GM19035 (cell line): ENCODE measurements around the gene CHRNA3.

Experiments
- ATAC-seq: cut with Tn5 transposase; IDR thresholded peaks from one replicate; pipeline ENCODE4 v1.9.1; 2021; ENCODE audit not compliant: unreplicated experiment

CHRNA3 gene

GRCh38 chr15:78637776-78638435 lies 17.1 kb upstream of the CHRNA3 start:
- ATAC-seq, result no peak

GRCh38 chr15:78636378-78636859 lies 15.6 kb upstream of the CHRNA3 start:
- no peak for ATAC-seq

DNA sequence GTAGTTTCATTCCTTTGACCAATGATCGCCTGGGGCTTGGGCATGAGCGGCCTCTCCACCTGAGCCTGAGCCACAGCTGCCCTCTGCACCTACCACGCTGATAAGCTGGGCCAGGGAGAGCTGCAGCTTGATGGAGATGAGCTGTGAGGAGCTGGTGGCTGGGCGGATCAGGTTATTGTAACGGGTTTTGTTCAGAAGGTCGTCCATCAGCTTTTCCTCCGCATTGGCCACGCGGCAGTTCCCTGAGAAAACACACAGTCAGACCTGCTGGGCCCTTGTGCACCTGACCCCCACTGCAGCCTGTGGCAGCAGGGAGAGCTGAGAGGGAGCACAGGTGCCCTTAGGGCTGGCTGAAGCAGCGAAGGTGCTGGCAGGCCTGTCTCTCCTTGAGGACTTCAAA lies 14.6 kb upstream of the CHRNA3 start:
- ATAC-seq, result no peak

DNA sequence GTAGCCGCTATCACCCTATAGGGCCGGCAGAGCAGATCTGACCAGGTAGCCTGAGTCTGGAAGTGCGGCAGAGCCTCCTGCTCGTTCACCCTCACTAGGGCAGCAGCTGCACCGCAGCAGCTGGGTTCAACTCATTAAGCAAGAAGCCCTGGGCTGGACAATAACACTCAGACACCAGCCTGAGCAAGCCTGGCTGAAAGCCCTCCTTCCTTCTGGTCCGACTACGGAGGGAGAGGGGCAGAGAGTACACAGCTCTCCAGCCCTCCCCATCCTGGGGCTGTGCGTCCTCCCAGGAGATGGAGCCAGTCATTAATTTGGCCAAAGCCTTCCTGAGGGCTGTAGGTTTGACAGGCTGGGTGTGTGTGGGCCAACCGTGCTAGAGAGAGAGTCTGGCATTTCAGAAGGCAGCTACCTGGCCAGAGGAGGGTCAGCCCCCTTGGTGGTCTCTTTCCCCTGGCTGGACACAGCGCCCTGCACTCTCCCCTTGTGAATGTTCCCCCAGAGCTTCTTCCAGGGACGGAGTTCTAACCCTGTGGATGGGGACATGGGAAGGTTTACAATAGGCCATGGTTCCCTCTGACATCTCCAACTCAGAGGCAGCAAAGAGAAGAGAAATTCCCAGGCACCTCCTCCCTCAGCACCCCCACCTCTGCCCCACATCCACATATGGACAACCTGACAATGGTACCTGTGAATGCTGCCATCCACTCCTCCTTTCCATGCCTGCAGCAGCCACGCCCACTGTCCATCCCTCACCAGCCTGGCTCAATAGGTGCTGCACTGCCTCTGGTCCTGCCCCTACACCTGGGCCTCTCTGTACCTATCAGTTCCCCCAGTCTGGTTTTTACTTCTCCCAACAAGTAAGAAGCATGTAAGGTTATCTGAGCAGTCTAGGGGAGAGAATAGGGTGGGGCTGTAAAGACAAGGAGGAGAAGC lies 13.7 kb upstream of the CHRNA3 start:
- ATAC-seq, result no peak

- no peak for ATAC-seq
Observed at GRCh38 chr15:78633348-78633747, 12.6 kb upstream of the CHRNA3 start.

DNA sequence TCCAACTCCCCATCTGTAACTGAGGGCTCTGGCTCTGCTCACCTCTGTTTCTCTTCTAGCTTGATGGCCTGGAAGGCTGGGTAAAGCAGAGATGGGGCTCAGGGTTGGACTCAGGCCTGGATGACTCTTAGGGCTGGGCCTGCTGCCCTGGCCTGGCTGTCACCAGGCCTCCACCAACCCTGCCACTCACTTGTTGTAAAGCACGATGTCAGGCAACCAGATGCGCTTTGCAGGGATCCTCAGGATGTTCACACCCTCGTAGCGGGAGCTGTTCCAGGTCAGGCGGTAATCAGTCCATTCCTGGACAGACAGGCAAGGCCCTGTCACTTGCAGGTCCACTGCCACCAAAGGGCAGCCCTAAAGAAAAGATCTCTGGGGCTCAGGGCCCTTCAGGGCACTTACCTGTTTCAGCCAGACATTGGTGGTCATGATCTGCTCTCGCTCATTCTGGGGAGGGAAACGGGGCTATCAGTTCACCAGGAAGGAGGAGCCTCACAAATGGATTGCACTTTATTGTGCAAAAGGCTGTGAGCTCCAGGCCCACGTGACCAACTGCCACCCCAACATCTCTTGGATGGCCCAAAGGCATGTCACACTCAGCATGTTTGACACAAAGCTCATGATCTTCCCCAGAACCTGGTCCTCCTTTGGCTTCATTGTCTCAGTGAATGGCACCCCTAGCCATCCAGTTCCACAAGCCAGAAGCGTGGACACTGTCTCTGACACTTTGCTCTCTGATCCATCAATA lies 10.3 kb upstream of the CHRNA3 start:
- no peak for ATAC-seq

DNA sequence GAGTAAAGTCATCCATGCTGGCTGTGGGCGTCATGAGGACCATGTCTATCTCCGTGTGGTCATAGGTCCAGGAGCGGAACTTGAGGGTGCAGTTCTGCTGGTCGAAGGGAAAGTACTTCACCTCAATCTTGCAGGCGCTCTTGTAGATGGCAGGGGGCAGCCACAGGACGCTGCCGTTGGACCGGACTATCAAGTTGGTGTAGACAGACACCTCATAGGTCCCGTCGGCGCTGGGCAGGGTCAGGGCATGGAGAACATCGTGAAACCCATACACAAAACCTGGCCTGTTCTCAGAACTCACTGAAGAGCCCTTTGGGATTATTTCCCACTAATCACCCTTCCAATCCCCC lies 8.9 kb upstream of the CHRNA3 start:
- no peak for ATAC-seq

DNA sequence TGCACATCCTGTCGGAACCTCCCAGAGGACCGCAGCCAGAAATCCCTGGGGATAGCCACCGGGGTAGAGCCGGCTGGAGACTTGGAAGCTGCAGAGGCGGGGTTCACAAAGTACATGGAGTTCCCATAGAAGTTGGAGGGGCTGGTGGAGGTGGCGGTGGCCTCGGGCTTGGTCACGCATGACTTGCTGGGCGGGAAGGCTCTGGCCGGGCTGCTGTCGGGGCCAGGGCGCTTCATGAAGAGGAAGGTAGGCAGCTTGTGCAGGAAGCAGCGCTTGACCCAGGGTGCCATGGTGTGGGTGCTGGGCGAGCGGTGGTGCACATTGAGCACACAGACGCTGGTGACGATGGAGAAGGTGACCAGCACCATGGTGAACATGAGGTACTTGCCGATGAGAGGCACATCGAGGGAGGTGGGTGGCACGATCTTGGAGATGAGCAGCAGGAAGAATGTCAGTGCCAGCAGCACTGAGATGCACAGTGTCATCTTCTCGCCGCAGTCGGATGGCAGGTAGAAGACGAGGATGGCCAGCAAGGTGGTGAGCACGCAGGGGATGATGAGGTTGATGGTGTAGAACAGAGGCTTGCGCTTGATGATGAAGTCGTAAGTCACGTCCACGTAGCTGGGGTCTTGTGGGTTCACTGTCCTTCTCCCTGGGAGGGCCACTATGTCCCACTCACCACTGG lies 8.4 kb upstream of the CHRNA3 start:
- no peak for ATAC-seq

DNA sequence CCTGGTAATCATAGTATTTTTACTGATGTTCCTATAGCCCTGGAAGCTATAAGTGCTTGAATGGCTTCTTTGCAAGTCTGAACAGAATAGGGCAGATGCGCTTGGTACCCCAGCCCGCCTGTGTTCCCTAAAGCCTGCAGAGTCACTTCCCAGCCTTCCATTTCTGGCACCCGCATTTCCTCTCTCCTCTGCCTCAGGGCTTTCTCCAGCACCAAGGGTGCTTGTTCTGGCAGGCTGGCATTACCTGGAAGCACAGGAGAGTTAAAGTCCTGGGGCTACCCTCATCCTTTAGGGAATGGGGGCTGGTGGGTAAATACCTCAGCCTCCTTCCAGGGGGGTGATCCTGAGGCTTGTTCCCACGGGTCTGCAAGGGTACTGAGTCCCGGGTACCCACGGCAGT lies 7.4 kb upstream of the CHRNA3 start:
- no peak for ATAC-seq

DNA sequence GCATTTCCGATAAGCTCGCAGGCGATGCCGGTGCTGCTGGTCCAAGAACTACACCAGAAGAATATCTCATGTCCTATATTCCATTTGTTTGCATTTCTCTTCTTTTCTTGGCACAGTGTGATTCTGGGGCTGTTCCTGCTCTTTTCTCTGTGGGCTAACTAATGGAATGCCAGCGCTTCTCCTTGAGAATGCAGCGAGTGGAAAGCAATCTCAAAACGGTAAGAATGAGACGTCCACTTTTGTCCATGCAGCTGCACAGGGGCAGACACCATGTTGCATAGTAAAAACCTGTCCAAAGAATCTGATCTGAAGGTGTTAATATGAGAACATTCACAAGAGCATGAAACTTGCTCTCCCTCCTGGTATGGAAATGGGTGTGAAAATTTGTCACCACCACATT lies 6.6 kb upstream of the CHRNA3 start:
- no peak for ATAC-seq

GRCh38 chr15:78626381-78626995 lies 5.7 kb upstream of the CHRNA3 start:
- no peak for ATAC-seq

DNA sequence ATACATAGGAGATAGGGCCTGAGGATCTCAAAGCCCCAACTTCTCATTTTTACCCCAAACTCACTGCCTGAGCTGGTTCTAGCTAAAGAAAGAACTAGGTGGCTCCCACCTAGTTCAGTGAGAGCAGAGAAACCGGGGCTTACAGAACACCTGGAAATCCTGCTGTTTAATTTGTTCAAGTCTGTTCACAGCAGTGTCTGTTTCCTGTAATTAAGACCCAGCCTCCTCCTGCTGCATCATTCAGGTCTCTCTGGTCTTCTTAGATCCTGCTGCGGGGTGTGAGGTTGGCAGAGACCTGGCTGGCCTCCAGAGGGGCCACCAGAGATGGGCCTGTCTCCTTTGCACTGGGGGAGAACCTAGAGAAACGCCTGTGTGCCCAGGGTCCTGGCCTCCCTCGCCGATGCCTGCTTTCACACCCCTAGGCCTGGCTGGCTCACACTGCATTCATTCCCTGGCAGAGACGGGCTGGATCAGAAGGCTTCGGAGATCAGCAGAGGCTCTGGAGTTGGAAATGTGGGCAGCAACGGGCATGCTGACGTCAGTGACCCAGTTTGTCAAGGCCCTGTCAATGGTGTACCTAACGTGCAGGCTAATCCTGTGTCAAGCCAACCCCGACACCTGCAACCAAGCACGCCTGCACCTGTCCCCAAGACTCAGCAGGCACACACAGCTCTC lies 4.9 kb upstream of the CHRNA3 start:
- no peak for ATAC-seq

GRCh38 chr15:78624651-78625590 lies 4.1 kb upstream of the CHRNA3 start:
- ATAC-seq, result no peak

GRCh38 chr15:78623786-78624497 lies 3.1 kb upstream of the CHRNA3 start:
- no peak for ATAC-seq

DNA sequence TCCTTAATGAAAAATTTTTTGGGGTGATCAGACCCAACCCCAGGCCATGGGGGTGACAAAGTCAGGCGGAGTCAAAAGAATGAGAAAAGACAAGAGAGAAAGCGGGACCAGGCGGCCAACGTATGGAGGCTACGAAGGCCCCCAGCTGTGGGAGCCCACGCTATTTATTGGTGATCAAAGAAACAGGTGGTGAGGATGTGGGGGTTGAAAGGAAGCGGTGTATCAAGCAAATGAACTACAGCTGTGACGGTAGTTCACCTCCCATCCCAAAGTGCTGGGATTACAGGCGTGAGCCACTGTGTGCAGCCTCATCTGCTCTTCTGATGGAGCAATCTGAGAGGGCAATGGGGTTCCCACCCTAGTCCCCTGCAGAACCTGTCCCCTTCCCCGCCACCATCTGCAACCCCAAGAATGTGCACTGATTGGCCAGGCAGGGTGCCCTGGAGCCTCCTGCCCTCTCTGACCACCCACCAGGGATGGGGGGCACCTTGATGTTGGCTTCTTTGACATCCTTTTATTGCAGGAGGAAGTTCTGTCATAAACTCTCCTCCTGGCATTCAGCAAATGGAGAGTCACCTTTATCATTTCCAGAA lies 1.1 kb upstream of the CHRNA3 start:
- ATAC-seq, result no peak

DNA sequence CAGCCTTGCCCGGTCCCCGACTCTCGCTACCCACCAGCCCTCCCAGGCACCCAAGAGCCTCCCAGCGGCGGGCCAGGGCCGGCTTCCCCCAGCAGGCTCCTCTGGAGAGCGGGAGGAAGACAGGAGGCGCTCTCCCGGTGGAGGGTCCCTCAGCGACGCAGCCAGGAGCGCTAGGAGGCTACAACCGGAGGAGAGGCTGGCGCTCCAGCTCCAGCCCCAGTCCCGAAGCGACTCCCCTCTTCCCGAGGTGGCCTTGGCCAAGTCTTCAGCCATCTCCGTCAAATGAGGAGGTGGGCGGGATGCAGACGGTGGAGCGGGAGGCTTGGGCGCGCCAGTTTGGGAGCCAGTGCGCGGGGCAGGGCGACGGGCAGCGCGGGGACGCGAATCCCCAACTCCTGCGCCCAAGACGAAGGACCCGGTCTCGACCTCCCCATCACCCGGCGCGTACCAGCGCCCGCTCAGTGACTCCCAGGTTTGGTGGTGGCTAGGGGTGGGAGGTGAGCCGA lies 722 bp downstream of the CHRNA3 start:
- ATAC-seq, result no peak

DNA sequence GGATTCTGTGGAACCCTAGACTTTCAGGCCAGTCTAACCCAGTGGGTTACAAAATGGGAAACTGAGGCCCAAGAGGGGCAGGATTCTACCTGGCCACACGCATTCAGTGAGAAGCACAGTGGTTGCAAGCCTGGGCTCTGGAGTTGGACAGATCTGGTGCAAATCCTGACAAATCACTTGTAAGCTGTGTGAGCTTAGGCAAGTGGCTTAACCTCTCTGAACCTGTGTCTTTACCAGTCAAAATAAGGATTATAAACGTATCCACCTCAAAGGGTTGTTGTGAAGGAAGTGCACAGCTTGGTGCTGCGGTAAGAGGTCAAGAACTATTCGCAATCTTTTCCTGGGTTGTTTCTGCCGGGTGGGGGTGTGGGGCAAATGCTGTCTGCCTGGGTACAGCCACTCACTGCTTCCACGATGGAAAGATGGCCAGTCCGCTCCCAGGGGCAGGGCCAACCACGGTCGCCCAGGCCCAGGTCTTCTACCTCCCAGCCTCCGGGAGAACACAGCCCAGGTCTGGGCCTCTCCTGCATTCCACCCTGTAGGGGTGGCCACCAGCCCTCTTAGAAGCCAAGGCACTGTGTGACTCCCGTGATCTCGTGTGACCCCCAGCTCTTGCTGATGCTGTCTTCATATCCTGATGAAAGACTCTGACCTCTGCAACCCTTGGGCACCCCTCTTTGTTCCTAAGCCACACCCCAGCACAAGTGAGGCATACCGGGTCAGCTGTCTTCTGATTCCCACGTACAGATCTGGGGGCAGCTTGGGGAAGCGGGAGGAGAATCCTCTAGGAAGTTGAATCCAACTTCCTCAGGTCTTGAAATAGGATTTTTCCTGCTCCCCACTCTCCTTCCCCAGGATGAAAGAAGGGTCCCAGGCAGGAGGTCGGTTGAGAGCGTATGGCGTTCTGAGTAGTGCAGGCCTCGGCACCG lies 1.5 kb downstream of the CHRNA3 start:
- no peak for ATAC-seq
